ENCODE data around the gene CRYBA2. TPM values are rescaled to one million over a fixed set of nuclear protein-coding genes. Genes with fewer than 3 reads are reported as not detected.

CRYBA2 gene
- total RNA-seq, 1 experiment from 2014 or later: not detected

GRCh38 chr2:219032051-219032745 is 39.0 kb upstream of the CRYBA2 start:
- POLR2A ChIA-PET (ENCODE audit: unreplicated experiment): no interaction called here
- Histone ChIP-seq H3K36me3 (ENCODE audit: low read depth) (no peaks in the 10 kb centered on the region), H3K4me3 (no peak overlapping the region), H3K79me2 (ENCODE audit: low read depth) (no peaks in the 10 kb centered on the region), H4K20me1 (ENCODE audit: insufficient read depth) (no peaks in the 10 kb centered on the region), H3K27ac (no peak overlapping the region), H3K4me1 (replicated peaks; ENCODE audit: insufficient read depth) (no peaks in the 10 kb centered on the region), H2AFZ (no peak overlapping the region), H3K9me2 (ENCODE audit: insufficient read depth) (no peaks in the 10 kb centered on the region), H3K9me3 (ENCODE audit: insufficient read depth, low read depth) (no peaks in the 10 kb centered on the region), H3F3A (ENCODE audit: insufficient read depth, low read depth) (no peaks in the 10 kb centered on the region), H3K27me3 (ENCODE audit: insufficient read depth, low read depth) (peaks cover 56% of the 10 kb centered on the region; the same call in 1 of the 2 replicates), H3K4me2 (no peak overlapping the region)
- CTCF ChIA-PET: interaction anchor here (1.0 kb wide), 1 partner anchor 122 kb away, joined by 5 read pairs; no protein-coding TSS in a partner anchor
- no peak for DNase-seq
- no peak for TF ChIP-seq EZH2 (IDR thresholded peaks at IDR 0.05; ENCODE audit: low read depth)
- no peak for TF ChIP-seq CTCF (conservative IDR thresholded peaks at IDR 0.05)
- intact Hi-C loops (cut with micrococcal nuclease; ENCODE audit: unreplicated experiment): no loop called here
- no TSS peak for BruUV-seq (replicated peaks)

GRCh38 chr2:219031005-219031738 is 38.0 kb upstream of the CRYBA2 start:
- Histone ChIP-seq H3K79me2 (ENCODE audit: low read depth) (no peaks in the 10 kb centered on the region), H3K4me2 (no peak overlapping the region), H3F3A (ENCODE audit: insufficient read depth, low read depth) (no peaks in the 10 kb centered on the region), H3K27ac (no peak overlapping the region), H4K20me1 (ENCODE audit: insufficient read depth) (no peaks in the 10 kb centered on the region), H3K9me2 (ENCODE audit: insufficient read depth) (no peaks in the 10 kb centered on the region), H3K27me3 (ENCODE audit: insufficient read depth, low read depth) (peaks cover 59% of the 10 kb centered on the region; the same call in 1 of the 2 replicates), H3K4me3 (no peak overlapping the region), H3K4me1 (replicated peaks; ENCODE audit: insufficient read depth) (no peaks in the 10 kb centered on the region), H3K9me3 (ENCODE audit: insufficient read depth, low read depth) (no peaks in the 10 kb centered on the region), H3K36me3 (ENCODE audit: low read depth) (no peaks in the 10 kb centered on the region), H2AFZ (no peak overlapping the region)
- POLR2A ChIA-PET (ENCODE audit: unreplicated experiment): interaction anchor here (0.6 kb wide), 1 partner anchor 352 kb away, joined by 3 read pairs; no protein-coding TSS in a partner anchor
- DNase-seq: no peak
- no peak for TF ChIP-seq CTCF (conservative IDR thresholded peaks at IDR 0.05)
- no peak for TF ChIP-seq EZH2 (IDR thresholded peaks at IDR 0.05; ENCODE audit: low read depth)
- no TSS peak for BruUV-seq (replicated peaks)
- intact Hi-C loops (cut with micrococcal nuclease; ENCODE audit: unreplicated experiment): no loop called here
- CTCF ChIA-PET: interaction anchor here (1.0 kb wide), 1 partner anchor 123 kb away, joined by 5 read pairs; no protein-coding TSS in a partner anchor

GRCh38 chr2:219030177-219030940 is 37.1 kb upstream of the CRYBA2 start:
- BruUV-seq (replicated peaks): no TSS peak
- no peak overlapping the region for H3K4me3 ChIP-seq
- H2AFZ ChIP-seq: no peak overlapping the region
- ChIA-PET POLR2A (ENCODE audit: unreplicated experiment) (interaction anchor here (0.7 to 0.8 kb wide), 2 partner anchors 125 to 127 kb away, joined by 3 to 4 read pairs; no protein-coding TSS in a partner anchor), CTCF (interaction anchor here (0.5 to 1.6 kb wide), 12 partner anchors 29 to 763 kb away, joined by 3 to 22 read pairs (median 4); no protein-coding TSS in a partner anchor)
- H3K36me3 ChIP-seq (ENCODE audit: low read depth): no peaks in the 10 kb centered on the region
- no peak overlapping the region for H3K4me2 ChIP-seq
- peaks cover 64% of the 10 kb centered on the region; the same call in 1 of the 2 replicates for H3K27me3 ChIP-seq (ENCODE audit: insufficient read depth, low read depth)
- intact Hi-C loops (cut with micrococcal nuclease; ENCODE audit: unreplicated experiment): no loop called here
- no peaks in the 10 kb centered on the region for H3K4me1 ChIP-seq (replicated peaks; ENCODE audit: insufficient read depth)
- H4K20me1 ChIP-seq (ENCODE audit: insufficient read depth): no peaks in the 10 kb centered on the region
- no peak for TF ChIP-seq EZH2 (IDR thresholded peaks at IDR 0.05; ENCODE audit: low read depth)
- no peak for TF ChIP-seq CTCF (conservative IDR thresholded peaks at IDR 0.05)
- DNase-seq: no peak
- H3K9me2 ChIP-seq (ENCODE audit: insufficient read depth): no peaks in the 10 kb centered on the region
- H3K79me2 ChIP-seq (ENCODE audit: low read depth): no peaks in the 10 kb centered on the region
- H3F3A ChIP-seq (ENCODE audit: insufficient read depth, low read depth): no peaks in the 10 kb centered on the region
- H3K27ac ChIP-seq: no peak overlapping the region
- no peaks in the 10 kb centered on the region for H3K9me3 ChIP-seq (ENCODE audit: insufficient read depth, low read depth)
